WTC11 (cell line): Measurements from ENCODE around the gene UBXN10. TPM values are rescaled to one million over a fixed set of nuclear protein-coding genes. Genes with fewer than 3 reads are reported as not detected.
A peak's percentile ranks its signal among the peaks of the same experiment; 100 is the strongest.

Experiments
- ATAC-seq: fragments of 200-7000 bp; cut with Tn5 transposase; 2 replicates; pipeline ENCODE4 v1.10.0; 2021; ENCODE audit warnings: mild to moderate bottlenecking, moderate library complexity
- CTCF ChIA-PET: fragments of 300-600 bp; sonication (Branson Sonifier 250); formaldehyde crosslinking; loops from one replicate; lab custom pipeline; 2021; ENCODE audit warnings: antibody characterized with exemption; lab: Charles Lee
- POLR2A ChIA-PET: fragments of 350-600 bp; sonication (Branson Sonifier 250); formaldehyde crosslinking; loops from one replicate; lab custom pipeline; 2021; ENCODE audit warnings: antibody characterized with exemption; lab: Charles Lee
- DNase-seq: peaks from one replicate; pipeline ENCODE4 v3.0.0; 2021; ENCODE audit warnings: low spot score
- H3K27ac Mint-ChIP-seq: 2 replicates; pipeline ENCODE4 v1.8.0; 2021; ENCODE audit warnings: mixed read lengths
- H3K27me3 Mint-ChIP-seq: 2 replicates; pipeline ENCODE4 v1.8.0; 2021; ENCODE audit warnings: low read depth, mild to moderate bottlenecking, moderate library complexity, mixed read lengths
- H3K36me3 Mint-ChIP-seq: 2 replicates; pipeline ENCODE4 v1.8.0; 2021; ENCODE audit warnings: mixed read lengths
- H3K4me1 Mint-ChIP-seq: 2 replicates; pipeline ENCODE4 v1.8.0; 2022; ENCODE audit warnings: mixed read lengths
- H3K4me3 Mint-ChIP-seq: 2 replicates; pipeline ENCODE4 v1.8.0; 2021; ENCODE audit warnings: mild to moderate bottlenecking, moderate library complexity, mixed read lengths
- H3K9me3 Mint-ChIP-seq: 2 replicates; pipeline ENCODE4 v1.8.0; 2021; ENCODE audit warnings: mixed read lengths
- CBFB ChIP-seq: sonication (generic); formaldehyde crosslinking; IDR thresholded peaks from 2 replicates; pipeline ENCODE4 v1.8.1; 2022; ENCODE audit warnings: mild to moderate bottlenecking, low read depth, missing genetic modification reagents
- CREB1 ChIP-seq: sonication (generic); formaldehyde crosslinking; IDR thresholded peaks from 2 replicates; pipeline ENCODE4 v1.8.0; 2023; ENCODE audit warnings: mild to moderate bottlenecking, missing genetic modification reagents
- ELF4 ChIP-seq: sonication (generic); formaldehyde crosslinking; IDR thresholded peaks from 2 replicates; pipeline ENCODE4 v1.8.1; 2022; ENCODE audit warnings: low read depth, mild to moderate bottlenecking, moderate library complexity, missing genetic modification reagents
- ESRRA ChIP-seq: sonication (generic); formaldehyde crosslinking; IDR thresholded peaks from 2 replicates; pipeline ENCODE4 v1.8.1; 2022; ENCODE audit warnings: mild to moderate bottlenecking, missing genetic modification reagents, borderline replicate concordance
- FOXJ3 ChIP-seq: sonication (generic); formaldehyde crosslinking; IDR thresholded peaks from 2 replicates; pipeline ENCODE4 v1.9.0; 2021; ENCODE audit warnings: missing genetic modification reagents, mild to moderate bottlenecking, borderline replicate concordance
- FOXP1 ChIP-seq: sonication (generic); formaldehyde crosslinking; IDR thresholded peaks from 2 replicates; pipeline ENCODE4 v1.8.0; 2022; ENCODE audit warnings: missing genetic modification reagents, mild to moderate bottlenecking, moderate library complexity, borderline replicate concordance
- GRHL2 ChIP-seq: fragments of 250-450 bp; sonication (Bioruptor Pico); IDR thresholded peaks from 2 replicates; pipeline ENCODE4 v1.8.0; 2022; ENCODE audit warnings: mild to moderate bottlenecking, moderate library complexity; ENCODE audit not compliant: insufficient replicate concordance, severe bottlenecking
- JUN ChIP-seq: sonication (generic); formaldehyde crosslinking; IDR thresholded peaks from 2 replicates; pipeline ENCODE4 v1.8.0; 2023; ENCODE audit warnings: mild to moderate bottlenecking, missing genetic modification reagents
- NFE2L1 ChIP-seq: sonication (generic); formaldehyde crosslinking; IDR thresholded peaks from 2 replicates; pipeline ENCODE4 v1.8.1; 2023; ENCODE audit warnings: missing genetic modification reagents
- NR1H2 ChIP-seq: sonication (generic); formaldehyde crosslinking; IDR thresholded peaks from 2 replicates; pipeline ENCODE4 v1.9.0; 2021; ENCODE audit warnings: mild to moderate bottlenecking, moderate library complexity, missing genetic modification reagents
- PREB ChIP-seq: sonication (generic); formaldehyde crosslinking; IDR thresholded peaks from 2 replicates; pipeline ENCODE4 v1.8.1; 2022; ENCODE audit warnings: mild to moderate bottlenecking, missing genetic modification reagents, moderate library complexity, borderline replicate concordance
- SMAD3 ChIP-seq: sonication (generic); formaldehyde crosslinking; IDR thresholded peaks from 2 replicates; pipeline ENCODE4 v1.8.0; 2022; ENCODE audit warnings: missing genetic modification reagents, mild to moderate bottlenecking, borderline replicate concordance
- SOX15 ChIP-seq: fragments of 250-450 bp; sonication (Bioruptor Pico); IDR thresholded peaks from 2 replicates; pipeline ENCODE4 v1.9.0; 2021; ENCODE audit warnings: mild to moderate bottlenecking
- ZNF138 ChIP-seq: sonication (generic); formaldehyde crosslinking; conservative IDR thresholded peaks from 2 replicates; pipeline ENCODE4 v1.8.1; 2022; ENCODE audit warnings: mild to moderate bottlenecking, moderate library complexity, missing genetic modification reagents
- ZNF232 ChIP-seq: sonication (generic); formaldehyde crosslinking; IDR thresholded peaks from 2 replicates; pipeline ENCODE4 v1.8.0; 2022; ENCODE audit warnings: mild to moderate bottlenecking, missing genetic modification reagents
- ZNF263 ChIP-seq: sonication (generic); formaldehyde crosslinking; IDR thresholded peaks from 2 replicates; pipeline ENCODE4 v1.8.1; 2022; ENCODE audit warnings: low read depth, mild to moderate bottlenecking, moderate library complexity, missing genetic modification reagents
- ZNF281 ChIP-seq: sonication (generic); formaldehyde crosslinking; IDR thresholded peaks from 2 replicates; pipeline ENCODE4 v1.8.0; 2023; ENCODE audit warnings: mild to moderate bottlenecking, missing genetic modification reagents
- ZNF416 ChIP-seq: fragments of 250-450 bp; sonication (Bioruptor Pico); IDR thresholded peaks from 2 replicates; pipeline ENCODE4 v1.9.0; 2021; ENCODE audit warnings: mild to moderate bottlenecking, inconsistent platforms
- total RNA-seq: library from RNA; stranded (reverse); gene quantifications from 3 replicates; pipeline ENCODE4 v1.2.3, GENCODE V29; 2021
- TF ChIP-seq, protein P1 (sequence below): sonication (generic); formaldehyde crosslinking; IDR thresholded peaks from 2 replicates; pipeline ENCODE4 v1.8.1; 2022; ENCODE audit warnings: low read depth, mild to moderate bottlenecking, moderate library complexity, missing genetic modification reagents, borderline replicate concordance
- TF ChIP-seq, protein P2 (sequence below): sonication (generic); formaldehyde crosslinking; IDR thresholded peaks from 2 replicates; pipeline ENCODE4 v1.8.1; 2023; ENCODE audit warnings: mild to moderate bottlenecking, missing genetic modification reagents
- TF ChIP-seq, protein P3 (sequence below): fragments of 250-450 bp; sonication (Bioruptor Pico); IDR thresholded peaks from 2 replicates; pipeline ENCODE4 v1.9.0; 2021; ENCODE audit warnings: mild to moderate bottlenecking
- TF ChIP-seq, protein P4 (sequence below): sonication (generic); formaldehyde crosslinking; conservative IDR thresholded peaks from 2 replicates; pipeline ENCODE4 v1.8.1; 2022; ENCODE audit warnings: mild to moderate bottlenecking, missing genetic modification reagents

Gene UBXN10
- total RNA-seq, 1 experiment from 2014 or later: 0.52 TPM

DNA sequence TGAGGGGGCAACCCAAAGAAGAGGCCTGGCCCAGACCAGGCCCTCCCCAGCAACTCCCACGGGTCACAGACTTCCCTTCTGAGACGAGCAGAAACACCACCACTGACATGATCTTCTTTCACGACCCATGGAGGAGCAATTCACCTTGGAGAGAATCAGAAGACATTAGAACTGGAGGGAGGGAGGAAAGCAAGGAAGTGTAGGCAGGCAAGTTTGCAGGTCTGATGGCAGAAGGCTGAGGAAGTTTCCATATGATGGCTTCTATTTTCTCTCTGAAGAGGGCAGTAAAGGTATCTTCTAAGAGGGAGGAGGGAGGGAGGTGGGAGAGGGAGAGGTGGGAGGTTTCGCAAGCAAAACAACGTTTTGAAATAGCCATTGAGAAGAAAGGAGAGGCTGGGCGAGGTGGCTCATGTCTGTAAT is 1.4 kb upstream of the UBXN10 start:
- H3K36me3 Mint-ChIP-seq: no peaks in the 10 kb centered on the region
- ChIA-PET CTCF (no interaction called here), POLR2A (no interaction called here)
- peaks cover 24% of the 10 kb centered on the region for H3K4me1 Mint-ChIP-seq
- no peak for ATAC-seq
- DNase-seq: no peak
- no peak overlapping the region for H3K27ac Mint-ChIP-seq
- H3K27me3 Mint-ChIP-seq: peaks cover 54% of the 10 kb centered on the region
- H3K4me3 Mint-ChIP-seq: no peak overlapping the region
- no peak for TF ChIP-seq JUN (CRISPR knock-in tag)
- no peak for TF ChIP-seq ZNF416 (CRISPR knock-in tag)
- TF ChIP-seq ZNF281: no peak
- no peak for TF ChIP-seq ZNF232 (CRISPR knock-in tag)
- TF ChIP-seq, protein P1, sequence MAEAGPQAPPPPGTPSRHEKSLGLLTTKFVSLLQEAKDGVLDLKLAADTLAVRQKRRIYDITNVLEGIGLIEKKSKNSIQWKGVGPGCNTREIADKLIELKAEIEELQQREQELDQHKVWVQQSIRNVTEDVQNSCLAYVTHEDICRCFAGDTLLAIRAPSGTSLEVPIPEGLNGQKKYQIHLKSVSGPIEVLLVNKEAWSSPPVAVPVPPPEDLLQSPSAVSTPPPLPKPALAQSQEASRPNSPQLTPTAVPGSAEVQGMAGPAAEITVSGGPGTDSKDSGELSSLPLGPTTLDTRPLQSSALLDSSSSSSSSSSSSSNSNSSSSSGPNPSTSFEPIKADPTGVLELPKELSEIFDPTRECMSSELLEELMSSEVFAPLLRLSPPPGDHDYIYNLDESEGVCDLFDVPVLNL (CRISPR knock-in tag): no peak
- no peak for TF ChIP-seq FOXP1 (CRISPR knock-in tag)
- TF ChIP-seq ELF4 (CRISPR knock-in tag): no peak
- TF ChIP-seq CREB1: no peak
- H3K9me3 Mint-ChIP-seq: peaks cover 9% of the 10 kb centered on the region

DNA sequence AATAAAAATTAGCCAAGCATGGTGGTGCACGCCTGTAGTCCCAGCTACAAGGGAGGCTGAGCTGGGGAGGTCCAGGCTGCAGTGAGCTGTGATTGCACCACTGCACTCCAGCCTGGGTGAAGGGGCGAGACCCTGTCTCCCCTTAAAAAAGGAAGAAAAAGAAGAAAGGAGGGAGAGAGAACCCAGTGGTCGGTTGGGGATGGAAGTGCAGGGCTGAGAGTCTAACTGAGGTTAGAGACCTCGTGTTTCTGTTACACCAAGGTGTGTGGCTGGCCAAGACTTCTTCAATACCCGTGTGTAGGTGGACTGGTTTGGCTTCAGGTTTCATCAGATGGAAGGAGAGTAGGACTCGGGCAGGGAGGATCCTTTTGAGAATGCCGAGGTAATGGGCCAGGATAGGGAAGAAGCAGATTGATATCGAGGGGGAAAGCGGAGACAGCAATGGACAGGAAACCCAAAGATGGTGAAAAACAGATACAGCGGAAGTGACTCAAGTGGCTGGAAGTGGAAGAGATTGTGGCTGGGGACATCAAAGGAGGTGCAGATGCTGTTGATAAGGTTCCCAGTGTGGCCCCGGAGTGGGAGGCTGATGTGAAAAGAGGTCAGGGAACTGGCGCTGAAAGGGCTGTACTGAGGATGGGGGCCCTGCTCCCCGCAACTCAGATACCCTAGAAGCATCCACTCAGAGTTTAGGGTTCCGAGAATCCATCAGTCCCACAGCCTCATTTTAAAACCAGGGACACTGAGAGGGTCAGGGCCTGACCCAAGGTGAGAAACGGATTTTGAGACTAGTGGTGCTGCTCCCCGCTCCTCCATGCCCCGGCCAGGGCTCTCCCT is 681 bp upstream of the UBXN10 start:
- peak overlapping the region; percentile 75 for H3K4me3 Mint-ChIP-seq
- H3K4me1 Mint-ChIP-seq: peaks cover 24% of the 10 kb centered on the region
- no peak overlapping the region for H3K27ac Mint-ChIP-seq
- no peak for ATAC-seq
- peaks cover 2% of the 10 kb centered on the region for H3K9me3 Mint-ChIP-seq
- no peak for DNase-seq
- TF ChIP-seq FOXJ3 (no peak), PREB (CRISPR knock-in tag) (no peak), ZNF138 (CRISPR knock-in tag) (no peak), GRHL2 (CRISPR knock-in tag) (no peak), SOX15 (CRISPR knock-in tag) (no peak), ZNF416 (CRISPR knock-in tag) (no peak), ZNF263 (CRISPR knock-in tag) (no peak), ZNF281 (no peak), CBFB (CRISPR knock-in tag) (no peak), SMAD3 (CRISPR knock-in tag) (no peak), ESRRA (no peak), NR1H2 (no peak), NFE2L1 (CRISPR knock-in tag) (no peak)
- TF ChIP-seq, protein P2, sequence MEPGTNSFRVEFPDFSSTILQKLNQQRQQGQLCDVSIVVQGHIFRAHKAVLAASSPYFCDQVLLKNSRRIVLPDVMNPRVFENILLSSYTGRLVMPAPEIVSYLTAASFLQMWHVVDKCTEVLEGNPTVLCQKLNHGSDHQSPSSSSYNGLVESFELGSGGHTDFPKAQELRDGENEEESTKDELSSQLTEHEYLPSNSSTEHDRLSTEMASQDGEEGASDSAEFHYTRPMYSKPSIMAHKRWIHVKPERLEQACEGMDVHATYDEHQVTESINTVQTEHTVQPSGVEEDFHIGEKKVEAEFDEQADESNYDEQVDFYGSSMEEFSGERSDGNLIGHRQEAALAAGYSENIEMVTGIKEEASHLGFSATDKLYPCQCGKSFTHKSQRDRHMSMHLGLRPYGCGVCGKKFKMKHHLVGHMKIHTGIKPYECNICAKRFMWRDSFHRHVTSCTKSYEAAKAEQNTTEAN (CRISPR knock-in tag): no peak
- TF ChIP-seq, protein P3, sequence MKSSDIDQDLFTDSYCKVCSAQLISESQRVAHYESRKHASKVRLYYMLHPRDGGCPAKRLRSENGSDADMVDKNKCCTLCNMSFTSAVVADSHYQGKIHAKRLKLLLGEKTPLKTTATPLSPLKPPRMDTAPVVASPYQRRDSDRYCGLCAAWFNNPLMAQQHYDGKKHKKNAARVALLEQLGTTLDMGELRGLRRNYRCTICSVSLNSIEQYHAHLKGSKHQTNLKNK (CRISPR knock-in tag): no peak
- TF ChIP-seq, protein P4, sequence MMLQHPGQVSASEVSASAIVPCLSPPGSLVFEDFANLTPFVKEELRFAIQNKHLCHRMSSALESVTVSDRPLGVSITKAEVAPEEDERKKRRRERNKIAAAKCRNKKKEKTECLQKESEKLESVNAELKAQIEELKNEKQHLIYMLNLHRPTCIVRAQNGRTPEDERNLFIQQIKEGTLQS: no peak
- ChIA-PET POLR2A (no interaction called here), CTCF (no interaction called here)
- H3K27me3 Mint-ChIP-seq: peaks cover 49% of the 10 kb centered on the region
- no peaks in the 10 kb centered on the region for H3K36me3 Mint-ChIP-seq
